Neural cell (in vitro differentiated cells): Measurements from ENCODE around the gene SLC26A5. TPM values are rescaled to one million over a fixed set of nuclear protein-coding genes. Genes with fewer than 3 reads are reported as not detected.

Experiments
- H2AFZ ChIP-seq: fragments of 200-600, 300-800 bp; sonication (generic), shearing (Covaris generic); 2 replicates; pipeline ENCODE4 v1.6.0; 2014; ENCODE audit warnings: low read depth, mild to moderate bottlenecking, antibody characterized with exemption, low read length, moderate library complexity
- H3F3A ChIP-seq: fragments of 200-600 bp; shearing (Covaris generic); 2 replicates; pipeline ENCODE4 v1.6.1; 2016; ENCODE audit warnings: mild to moderate bottlenecking, moderate library complexity, mixed read lengths, antibody characterized with exemption, low read length; ENCODE audit not compliant: insufficient read depth, poor library complexity, severe bottlenecking
- H3K27ac ChIP-seq: fragments of 200-600, 300-800 bp; sonication (generic), shearing (Covaris generic); 2 replicates; pipeline ENCODE4 v1.5.1; 2014; ENCODE audit warnings: mild to moderate bottlenecking, low read length, moderate library complexity
- H3K27me3 ChIP-seq: fragments of 300-800, 200-600 bp; sonication (generic), shearing (Covaris generic); 2 replicates; pipeline ENCODE4 v1.6.0; 2014; ENCODE audit warnings: mild to moderate bottlenecking, low read depth, low read length, moderate library complexity; ENCODE audit not compliant: insufficient read depth
- H3K36me3 ChIP-seq: fragments of 300-800, 200-600 bp; sonication (generic), shearing (Covaris generic); 2 replicates; pipeline ENCODE4 v1.5.1; 2014; ENCODE audit warnings: mild to moderate bottlenecking, antibody characterized with exemption, low read length, moderate library complexity; ENCODE audit not compliant: insufficient read depth
- H3K4me2 ChIP-seq: fragments of 300-800, 200-600 bp; sonication (generic), shearing (Covaris generic); 2 replicates; pipeline ENCODE4 v1.6.0; 2014; ENCODE audit warnings: mild to moderate bottlenecking, low read length
- H3K4me3 ChIP-seq: fragments of 300-800, 200-600 bp; sonication (generic), shearing (Covaris generic); 2 replicates; pipeline ENCODE4 v1.5.1; 2014; ENCODE audit warnings: mild to moderate bottlenecking, low read length, moderate library complexity
- H3K79me2 ChIP-seq: fragments of 200-600 bp; shearing (Covaris generic); replicated peaks from 2 replicates; pipeline ENCODE4 v1.6.0; 2014; ENCODE audit warnings: mild to moderate bottlenecking, low read length, moderate library complexity; ENCODE audit not compliant: insufficient read depth
- H3K9ac ChIP-seq: fragments of 300-800, 200-600 bp; sonication (generic), shearing (Covaris generic); 2 replicates; pipeline ENCODE4 v1.6.1; 2016; ENCODE audit warnings: mild to moderate bottlenecking, low read length, mixed read lengths
- H3K9me2 ChIP-seq: fragments of 200-600 bp; shearing (Covaris generic); 2 replicates; pipeline ENCODE4 v1.6.1; 2016; ENCODE audit warnings: mild to moderate bottlenecking, low read length, mixed read lengths; ENCODE audit not compliant: insufficient read depth
- H3K9me3 ChIP-seq: fragments of 200-600, 300-800 bp; sonication (generic), shearing (Covaris generic); 2 replicates; pipeline ENCODE4 v1.6.1; 2016; ENCODE audit warnings: mild to moderate bottlenecking, mixed run types, low read length, moderate library complexity, mixed read lengths
- H4K20me1 ChIP-seq: fragments of 200-600 bp; shearing (Covaris generic); 2 replicates; pipeline ENCODE4 v1.6.1; 2016; ENCODE audit warnings: mild to moderate bottlenecking, mixed run types; ENCODE audit not compliant: insufficient read depth
- CTCF ChIP-seq: fragments of 450-650 bp; IDR thresholded peaks from 2 replicates; pipeline ENCODE4 v1.5.1; 2014; ENCODE audit warnings: antibody characterized with exemption, mild to moderate bottlenecking, moderate library complexity; ENCODE audit not compliant: poor library complexity, severe bottlenecking
- EP300 ChIP-seq: fragments of 450-650 bp; conservative IDR thresholded peaks from 2 replicates; pipeline ENCODE4 v1.6.1; 2014; ENCODE audit warnings: antibody characterized with exemption, mild to moderate bottlenecking, moderate library complexity; ENCODE audit not compliant: poor library complexity, severe bottlenecking
- EZH2 ChIP-seq: fragments of 200-600, 300-800 bp; shearing (Covaris generic), sonication (generic); IDR thresholded peaks from 2 replicates; pipeline ENCODE4 v1.6.1; 2014; ENCODE audit warnings: antibody characterized with exemption, low read length, borderline replicate concordance, mild to moderate bottlenecking; ENCODE audit not compliant: insufficient read depth, poor library complexity, severe bottlenecking
- MXI1 ChIP-seq: fragments of 450-650 bp; conservative IDR thresholded peaks from 2 replicates; pipeline ENCODE4 v1.6.1; 2014; ENCODE audit warnings: antibody characterized with exemption, mild to moderate bottlenecking; ENCODE audit not compliant: poor library complexity, severe bottlenecking
- POLR2AphosphoS5 ChIP-seq: IDR thresholded peaks from 2 replicates; pipeline ENCODE4 v1.6.1; 2012
- RAD21 ChIP-seq: fragments of 450-650 bp; conservative IDR thresholded peaks from 2 replicates; pipeline ENCODE4 v1.6.1; 2014; ENCODE audit warnings: antibody characterized with exemption, mild to moderate bottlenecking, moderate library complexity
- REST ChIP-seq: IDR thresholded peaks from 2 replicates; pipeline ENCODE4 v1.6.1; 2012; ENCODE audit warnings: borderline replicate concordance
- SMC3 ChIP-seq: fragments of 450-650 bp; conservative IDR thresholded peaks from 2 replicates; pipeline ENCODE4 v1.6.1; 2014; ENCODE audit warnings: antibody characterized with exemption, mild to moderate bottlenecking, moderate library complexity; ENCODE audit not compliant: poor library complexity
- TAF1 ChIP-seq: IDR thresholded peaks from 2 replicates; pipeline ENCODE4 v1.6.1; 2012; ENCODE audit warnings: low read depth
- polyA plus RNA-seq: library from polyadenylated mRNA; depleted of rRNA; stranded (reverse); fragments of >200 nt; gene quantifications from 2 replicates; pipeline ENCODE4 v1.2.3, GENCODE V29; 2014

Gene SLC26A5
- polyA plus RNA-seq, 1 donor from 2014 or later, result not detected

- TF ChIP-seq POLR2AphosphoS5 (no peak), TAF1 (no peak), SMC3 (no peak), CTCF (no peak), RAD21 (no peak), EZH2 (no peak), EP300 (no peak), REST (no peak), MXI1 (no peak)
These were observed 102.1 kb downstream of the SLC26A5 start for GRCh38 chr7:103343758-103344452.

GRCh38 chr7:103343332-103343731, 102.7 kb downstream of the SLC26A5 start:
- TF ChIP-seq CTCF (no peak), TAF1 (no peak), MXI1 (no peak), SMC3 (no peak), RAD21 (no peak), REST (no peak), EZH2 (no peak), EP300 (no peak), POLR2AphosphoS5 (no peak)
- H3K27ac ChIP-seq, result no peak overlapping the region

More at GRCh38 chr7:103343758-103344452, 102.1 kb downstream of the SLC26A5 start:
- peak overlapping the region; percentile 76 for H3K9ac ChIP-seq
- H3K36me3 ChIP-seq, result no peaks in the 10 kb centered on the region
- peaks cover 40% of the 10 kb centered on the region for H3K79me2 ChIP-seq
- H2AFZ ChIP-seq, result peak overlapping the region; percentile 59
- H3F3A ChIP-seq, result no peaks in the 10 kb centered on the region
- H3K27me3 ChIP-seq, result no peaks in the 10 kb centered on the region
- H3K4me3 ChIP-seq, result peak overlapping the region; percentile 97
- H3K4me2 ChIP-seq, result peak overlapping the region; percentile 95
- H3K9me2 ChIP-seq, result no peaks in the 10 kb centered on the region
- H3K27ac ChIP-seq, result peak overlapping the region; percentile 65
- H3K9me3 ChIP-seq, result no peaks in the 10 kb centered on the region
- H4K20me1 ChIP-seq, result no peaks in the 10 kb centered on the region

More at GRCh38 chr7:103343332-103343731, 102.7 kb downstream of the SLC26A5 start:
- peak overlapping the region; percentile 97 for H3K4me3 ChIP-seq
- no peaks in the 10 kb centered on the region for H3K9me3 ChIP-seq
- H3K9me2 ChIP-seq, result no peaks in the 10 kb centered on the region
- H3K9ac ChIP-seq, result peak overlapping the region; percentile 76
- H3F3A ChIP-seq, result no peaks in the 10 kb centered on the region
- no peaks in the 10 kb centered on the region for H3K36me3 ChIP-seq
- no peaks in the 10 kb centered on the region for H4K20me1 ChIP-seq
- no peak overlapping the region for H2AFZ ChIP-seq
- H3K27me3 ChIP-seq, result no peaks in the 10 kb centered on the region
- peaks cover 34% of the 10 kb centered on the region for H3K79me2 ChIP-seq
- peak overlapping the region; percentile 95 for H3K4me2 ChIP-seq
